Measurements from ENCODE around the gene SCRT2.

GRCh38 chr20:717832-718231, 42.2 kb upstream of the SCRT2 start:
- TF ChIP-seq, protein P1, sequence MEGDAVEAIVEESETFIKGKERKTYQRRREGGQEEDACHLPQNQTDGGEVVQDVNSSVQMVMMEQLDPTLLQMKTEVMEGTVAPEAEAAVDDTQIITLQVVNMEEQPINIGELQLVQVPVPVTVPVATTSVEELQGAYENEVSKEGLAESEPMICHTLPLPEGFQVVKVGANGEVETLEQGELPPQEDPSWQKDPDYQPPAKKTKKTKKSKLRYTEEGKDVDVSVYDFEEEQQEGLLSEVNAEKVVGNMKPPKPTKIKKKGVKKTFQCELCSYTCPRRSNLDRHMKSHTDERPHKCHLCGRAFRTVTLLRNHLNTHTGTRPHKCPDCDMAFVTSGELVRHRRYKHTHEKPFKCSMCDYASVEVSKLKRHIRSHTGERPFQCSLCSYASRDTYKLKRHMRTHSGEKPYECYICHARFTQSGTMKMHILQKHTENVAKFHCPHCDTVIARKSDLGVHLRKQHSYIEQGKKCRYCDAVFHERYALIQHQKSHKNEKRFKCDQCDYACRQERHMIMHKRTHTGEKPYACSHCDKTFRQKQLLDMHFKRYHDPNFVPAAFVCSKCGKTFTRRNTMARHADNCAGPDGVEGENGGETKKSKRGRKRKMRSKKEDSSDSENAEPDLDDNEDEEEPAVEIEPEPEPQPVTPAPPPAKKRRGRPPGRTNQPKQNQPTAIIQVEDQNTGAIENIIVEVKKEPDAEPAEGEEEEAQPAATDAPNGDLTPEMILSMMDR (IDR thresholded peaks at IDR 0.05), result no peak
- no peak for TF ChIP-seq EP300 (IDR thresholded peaks at IDR 0.05)
- no peak for TF ChIP-seq POLR2A (IDR thresholded peaks at IDR 0.05)

Data from ovary (tissue), 3 donors.